Measurements from ENCODE around the gene CDK14. TPM values are rescaled to one million over a fixed set of nuclear protein-coding genes. Genes with fewer than 3 reads are reported as not detected.

The CDK14 gene
- total RNA-seq, 2 donors from 2014 or later, result 8.7 to 13.4 TPM

DNA sequence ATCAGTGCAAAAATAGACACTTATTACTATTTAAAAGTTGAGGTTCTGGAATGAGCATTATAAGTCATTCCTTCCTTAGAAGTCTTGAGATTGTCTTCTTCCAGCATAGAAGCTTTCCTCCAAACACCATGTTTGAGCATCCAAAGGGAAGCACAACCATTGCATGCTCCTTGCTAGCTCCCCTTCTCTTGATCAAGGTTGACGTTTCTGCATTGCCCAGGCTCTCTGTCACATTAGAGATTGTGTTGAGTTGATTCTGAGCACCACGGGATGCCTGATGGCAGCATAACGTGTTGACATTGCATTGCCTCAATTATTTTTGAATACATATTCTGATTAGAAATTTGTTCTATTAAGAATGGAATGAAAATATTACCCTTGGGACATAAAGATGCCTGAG is 322.2 kb downstream of the CDK14 start:
- H3K27ac Mint-ChIP-seq, result no peak overlapping the region
- no peak for DNase-seq

DNA sequence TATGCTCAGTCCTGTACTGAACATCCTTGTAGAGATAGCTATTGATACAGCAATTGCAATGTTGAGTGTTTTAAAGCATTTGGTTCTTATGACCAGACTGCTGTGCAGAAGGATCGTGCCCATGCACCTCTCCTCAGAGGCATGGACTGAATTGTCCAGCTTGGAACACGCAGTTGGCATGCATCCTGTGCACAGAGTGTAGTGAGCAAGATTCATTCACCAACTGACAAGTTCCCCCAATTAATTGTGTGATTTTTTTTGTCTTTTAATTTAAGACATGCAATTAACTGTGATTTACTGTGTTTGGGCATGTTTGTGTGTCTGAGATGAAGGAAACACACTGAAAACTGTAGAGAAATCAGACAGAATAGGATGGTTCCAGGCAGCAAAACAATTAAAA is 323.7 kb downstream of the CDK14 start:
- TF ChIP-seq, protein P1, sequence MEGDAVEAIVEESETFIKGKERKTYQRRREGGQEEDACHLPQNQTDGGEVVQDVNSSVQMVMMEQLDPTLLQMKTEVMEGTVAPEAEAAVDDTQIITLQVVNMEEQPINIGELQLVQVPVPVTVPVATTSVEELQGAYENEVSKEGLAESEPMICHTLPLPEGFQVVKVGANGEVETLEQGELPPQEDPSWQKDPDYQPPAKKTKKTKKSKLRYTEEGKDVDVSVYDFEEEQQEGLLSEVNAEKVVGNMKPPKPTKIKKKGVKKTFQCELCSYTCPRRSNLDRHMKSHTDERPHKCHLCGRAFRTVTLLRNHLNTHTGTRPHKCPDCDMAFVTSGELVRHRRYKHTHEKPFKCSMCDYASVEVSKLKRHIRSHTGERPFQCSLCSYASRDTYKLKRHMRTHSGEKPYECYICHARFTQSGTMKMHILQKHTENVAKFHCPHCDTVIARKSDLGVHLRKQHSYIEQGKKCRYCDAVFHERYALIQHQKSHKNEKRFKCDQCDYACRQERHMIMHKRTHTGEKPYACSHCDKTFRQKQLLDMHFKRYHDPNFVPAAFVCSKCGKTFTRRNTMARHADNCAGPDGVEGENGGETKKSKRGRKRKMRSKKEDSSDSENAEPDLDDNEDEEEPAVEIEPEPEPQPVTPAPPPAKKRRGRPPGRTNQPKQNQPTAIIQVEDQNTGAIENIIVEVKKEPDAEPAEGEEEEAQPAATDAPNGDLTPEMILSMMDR (conservative IDR thresholded peaks at IDR 0.05), result no peak
- Mint-ChIP-seq H3K36me3 (ENCODE audit: low read depth) (no peaks in the 10 kb centered on the region), H3K4me3 (no peak overlapping the region), H3K27ac (no peak overlapping the region), H3K4me1 (no peaks in the 10 kb centered on the region), H3K27me3 (ENCODE audit: insufficient read depth) (no peaks in the 10 kb centered on the region), H3K9me3 (no peaks in the 10 kb centered on the region)
- WGBS, 2 experiments (ENCODE audit: insufficient coverage in 1 of 2, insufficient read length in 1 of 2), result 88 to 100% methylated on average over 1 to 2 of the region's 2 CpGs
- Histone ChIP-seq H3K36me3 (ENCODE audit: control insufficient read depth, insufficient read depth, low read length) (no peaks in the 10 kb centered on the region), H3K4me1 (ENCODE audit: control insufficient read depth, insufficient read depth, low read length) (no peaks in the 10 kb centered on the region), H3K27ac (ENCODE audit: low read depth, low read length) (no peak overlapping the region), H3K4me3 (ENCODE audit: low read length) (no peak overlapping the region), H3K9me3 (ENCODE audit: control insufficient read depth, low read length) (no peaks in the 10 kb centered on the region), H3K27me3 (ENCODE audit: control insufficient read depth, insufficient read depth, low read length, poor library complexity, severe bottlenecking) (no peaks in the 10 kb centered on the region), H3K9ac (ENCODE audit: extremely low read depth, low read length, poor library complexity, severe bottlenecking) (no peak overlapping the region)
- no peak for DNase-seq

More for the DNA sequence above, 322.2 kb downstream of the CDK14 start:
- WGBS, 2 experiments (ENCODE audit: insufficient coverage in 1 of 2, insufficient read length in 1 of 2), result 70 to 100% methylated on average over 2 to 3 of the region's 3 CpGs
- no peak overlapping the region for H3K9ac ChIP-seq (ENCODE audit: extremely low read depth, low read length, poor library complexity, severe bottlenecking)
- no peaks in the 10 kb centered on the region for H3K4me1 ChIP-seq (ENCODE audit: control insufficient read depth, insufficient read depth, low read length)
- no peaks in the 10 kb centered on the region for H3K27me3 Mint-ChIP-seq (ENCODE audit: insufficient read depth)
- H3K36me3 ChIP-seq (ENCODE audit: control insufficient read depth, insufficient read depth, low read length), result no peaks in the 10 kb centered on the region
- no peaks in the 10 kb centered on the region for H3K27me3 ChIP-seq (ENCODE audit: control insufficient read depth, insufficient read depth, low read length, poor library complexity, severe bottlenecking)
- H3K4me3 Mint-ChIP-seq, result no peak overlapping the region
- H3K4me3 ChIP-seq (ENCODE audit: low read length), result no peak overlapping the region
- no peaks in the 10 kb centered on the region for H3K4me1 Mint-ChIP-seq
- H3K36me3 Mint-ChIP-seq (ENCODE audit: low read depth), result no peaks in the 10 kb centered on the region
- H3K27ac ChIP-seq (ENCODE audit: low read depth, low read length), result no peak overlapping the region
- TF ChIP-seq, protein P1 (conservative IDR thresholded peaks at IDR 0.05), result no peak
- no peaks in the 10 kb centered on the region for H3K9me3 ChIP-seq (ENCODE audit: control insufficient read depth, low read length)
- no peaks in the 10 kb centered on the region for H3K9me3 Mint-ChIP-seq

DNA sequence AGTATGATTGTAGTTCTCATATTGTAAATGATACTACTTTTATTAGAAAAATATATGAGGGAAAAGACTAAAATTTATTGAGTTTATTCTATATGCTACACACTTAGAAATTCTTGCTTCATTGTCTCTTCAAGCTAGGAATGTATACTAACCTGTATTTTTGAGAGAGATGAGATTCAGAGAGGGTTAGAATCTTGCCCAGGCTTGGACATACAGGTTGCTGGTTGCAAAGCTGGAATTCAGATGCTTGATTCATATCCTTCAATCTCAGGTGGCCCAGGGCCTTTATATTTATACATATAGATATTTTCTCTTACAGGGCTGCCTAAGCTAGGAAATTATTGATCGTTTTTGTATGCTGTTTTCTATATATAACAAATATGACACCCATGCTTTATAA is 324.2 kb downstream of the CDK14 start:
- no peaks in the 10 kb centered on the region for H3K36me3 Mint-ChIP-seq (ENCODE audit: low read depth)
- Histone ChIP-seq H3K9me3 (ENCODE audit: control insufficient read depth, low read length) (no peaks in the 10 kb centered on the region), H3K27ac (ENCODE audit: low read depth, low read length) (no peak overlapping the region), H3K36me3 (ENCODE audit: control insufficient read depth, insufficient read depth, low read length) (no peaks in the 10 kb centered on the region), H3K9ac (ENCODE audit: extremely low read depth, low read length, poor library complexity, severe bottlenecking) (no peak overlapping the region), H3K4me3 (ENCODE audit: low read length) (no peak overlapping the region), H3K4me1 (ENCODE audit: control insufficient read depth, insufficient read depth, low read length) (no peaks in the 10 kb centered on the region), H3K27me3 (ENCODE audit: control insufficient read depth, insufficient read depth, low read length, poor library complexity, severe bottlenecking) (no peaks in the 10 kb centered on the region)
- H3K27me3 Mint-ChIP-seq (ENCODE audit: insufficient read depth), result no peaks in the 10 kb centered on the region
- no peaks in the 10 kb centered on the region for H3K9me3 Mint-ChIP-seq
- H3K4me1 Mint-ChIP-seq, result no peaks in the 10 kb centered on the region
- TF ChIP-seq, protein P1 (conservative IDR thresholded peaks at IDR 0.05), result no peak
- no peak for DNase-seq
- no CpG with 5 or more reads among the region's 1 CpG for WGBS, 2 experiments (ENCODE audit: insufficient coverage in 1 of 2, insufficient read length in 1 of 2)
- no peak overlapping the region for H3K27ac Mint-ChIP-seq
- H3K4me3 Mint-ChIP-seq, result no peak overlapping the region
